GM13976 (cell line): Measurements from ENCODE around the gene MYO7B.

Source experiments
- DNase-seq: peaks from one replicate; pipeline ENCODE4 v3.0.0; 2012; ENCODE audit warnings: low spot score
- in situ Hi-C: fragments of 300-500 bp; cut with MboI; formaldehyde crosslinking; loops from one replicate; pipeline ENCODE4 v1.12.0; 2022; ENCODE audit warnings: low sequenced_read_pairs, mixed read lengths, inconsistent platforms; ENCODE audit not compliant: unreplicated experiment
- TF ChIP-seq, protein P1 (sequence below): IDR thresholded peaks from 2 replicates; pipeline ENCODE4 v1.5.1; 2012; ENCODE audit warnings: borderline replicate concordance, mild to moderate bottlenecking; ENCODE audit not compliant: insufficient read depth; ENCODE audit errors: extremely low read depth, missing control alignments, control extremely low read depth

The MYO7B gene

GRCh38 chr2:127584047-127584446 lies 48.6 kb downstream of the MYO7B start:
- in situ Hi-C loops: no loop called here
- no peak for DNase-seq
- TF ChIP-seq, protein P1, sequence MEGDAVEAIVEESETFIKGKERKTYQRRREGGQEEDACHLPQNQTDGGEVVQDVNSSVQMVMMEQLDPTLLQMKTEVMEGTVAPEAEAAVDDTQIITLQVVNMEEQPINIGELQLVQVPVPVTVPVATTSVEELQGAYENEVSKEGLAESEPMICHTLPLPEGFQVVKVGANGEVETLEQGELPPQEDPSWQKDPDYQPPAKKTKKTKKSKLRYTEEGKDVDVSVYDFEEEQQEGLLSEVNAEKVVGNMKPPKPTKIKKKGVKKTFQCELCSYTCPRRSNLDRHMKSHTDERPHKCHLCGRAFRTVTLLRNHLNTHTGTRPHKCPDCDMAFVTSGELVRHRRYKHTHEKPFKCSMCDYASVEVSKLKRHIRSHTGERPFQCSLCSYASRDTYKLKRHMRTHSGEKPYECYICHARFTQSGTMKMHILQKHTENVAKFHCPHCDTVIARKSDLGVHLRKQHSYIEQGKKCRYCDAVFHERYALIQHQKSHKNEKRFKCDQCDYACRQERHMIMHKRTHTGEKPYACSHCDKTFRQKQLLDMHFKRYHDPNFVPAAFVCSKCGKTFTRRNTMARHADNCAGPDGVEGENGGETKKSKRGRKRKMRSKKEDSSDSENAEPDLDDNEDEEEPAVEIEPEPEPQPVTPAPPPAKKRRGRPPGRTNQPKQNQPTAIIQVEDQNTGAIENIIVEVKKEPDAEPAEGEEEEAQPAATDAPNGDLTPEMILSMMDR: no peak

- TF ChIP-seq, protein P1: no peak
- in situ Hi-C loops: no loop called here
- no peak for DNase-seq
Observed at GRCh38 chr2:127584516-127585033, 49.1 kb downstream of the MYO7B start.

DNA sequence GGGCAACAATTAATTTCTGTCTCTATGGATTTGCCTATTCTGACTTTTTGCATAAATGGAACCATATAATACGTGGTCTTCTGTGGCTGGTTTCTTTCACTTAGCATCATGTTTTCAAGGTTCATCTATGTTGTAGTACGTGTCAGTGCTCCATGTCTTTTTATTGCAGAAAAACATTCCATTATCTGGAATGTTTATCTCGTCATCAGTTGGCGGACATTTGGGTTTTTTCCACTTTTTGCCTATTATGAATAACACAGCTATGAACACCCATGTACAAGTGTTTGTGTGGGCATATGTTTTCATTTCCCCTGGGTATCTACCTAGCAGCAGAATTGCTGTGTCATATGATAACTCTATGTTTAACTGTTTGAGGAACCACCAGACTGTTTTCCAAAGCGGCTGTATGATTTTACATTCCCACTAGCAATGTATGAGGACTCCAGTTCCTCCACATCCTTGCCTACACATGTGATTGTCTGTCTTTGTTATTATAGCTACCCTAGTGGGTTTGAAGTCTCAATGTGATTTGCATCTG lies 49.9 kb downstream of the MYO7B start:
- in situ Hi-C loops: no loop called here
- no peak for DNase-seq
- TF ChIP-seq, protein P1: no peak

DNA sequence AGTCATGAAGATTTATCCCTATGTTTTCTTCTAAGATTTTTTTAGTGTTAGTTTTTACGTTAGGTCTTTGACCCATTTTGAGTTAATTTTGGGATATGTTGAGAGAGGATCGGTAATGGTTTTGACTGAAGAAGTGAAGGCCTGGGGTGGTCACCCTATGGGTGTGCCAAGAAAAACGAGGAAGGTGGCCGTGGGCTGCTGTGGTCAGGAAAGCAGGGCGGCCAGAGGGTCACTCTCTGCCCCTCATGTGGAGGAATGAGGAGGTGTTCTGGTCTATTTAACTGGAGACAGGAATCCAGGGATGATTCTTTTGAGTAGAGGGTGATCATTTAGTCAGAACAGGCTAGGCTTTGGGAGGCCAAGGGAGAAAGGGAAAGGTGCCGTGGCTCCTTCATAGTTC lies 50.7 kb downstream of the MYO7B start:
- in situ Hi-C loops: no loop called here

GRCh38 chr2:127586746-127587295 lies 51.3 kb downstream of the MYO7B start:
- in situ Hi-C loops: no loop called here
- TF ChIP-seq, protein P1: no peak
- DNase-seq: no peak

More for the DNA sequence above, 50.7 kb downstream of the MYO7B start:
- TF ChIP-seq, protein P1: no peak
- no peak for DNase-seq

- DNase-seq: no peak
- TF ChIP-seq, protein P1: no peak
- in situ Hi-C loops: no loop called here
Observed at GRCh38 chr2:127588241-127588640, 52.8 kb downstream of the MYO7B start.

GRCh38 chr2:127589358-127589757 lies 53.9 kb downstream of the MYO7B start:
- in situ Hi-C loops: no loop called here
- TF ChIP-seq, protein P1: no peak
- no peak for DNase-seq
